TTC549 (cell line): ENCODE measurements around the gene CDK15.
"Not testable (repeated sequence)": the region's sequence is repeated elsewhere in the genome, so short reads cannot be mapped to it uniquely, and the experiment has no call there.

Experiments
- FAIRE-seq: peaks from 2 replicates; lab custom pipeline; 2012; peaks lifted over from hg19 to GRCh38; lab: Jason Lieb, UNC

CDK15 gene

GRCh38 chr2:201831469-201831868 lies 25.1 kb downstream of the CDK15 start:
- FAIRE-seq = no peak

- no peak for FAIRE-seq
Observed at GRCh38 chr2:201833781-201834180, 27.4 kb downstream of the CDK15 start.

- FAIRE-seq = no peak
Observed at GRCh38 chr2:201835066-201835465, 28.7 kb downstream of the CDK15 start.

DNA sequence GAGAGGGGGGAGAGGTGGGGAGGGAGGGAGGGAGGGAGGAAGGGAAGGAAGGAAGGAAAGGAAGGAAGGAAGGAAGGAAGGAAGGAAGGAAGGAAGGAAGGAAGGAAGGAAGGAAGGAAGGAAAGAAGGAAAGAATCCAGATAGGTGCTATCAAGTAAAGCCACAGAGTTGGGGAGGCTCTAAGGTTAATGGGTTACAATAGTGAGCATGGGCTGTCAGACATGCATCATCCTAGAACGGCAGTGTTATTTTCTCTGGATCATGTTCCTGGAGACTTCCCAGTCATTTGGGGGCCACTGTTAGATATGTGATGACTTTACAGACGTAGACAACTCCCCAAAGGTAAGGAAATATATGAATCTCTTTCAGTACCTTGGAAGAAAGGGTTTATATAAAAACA lies 31.1 kb downstream of the CDK15 start:
- FAIRE-seq = no peak

- FAIRE-seq = no peak
Observed at GRCh38 chr2:201837824-201838431, 31.6 kb downstream of the CDK15 start.

DNA sequence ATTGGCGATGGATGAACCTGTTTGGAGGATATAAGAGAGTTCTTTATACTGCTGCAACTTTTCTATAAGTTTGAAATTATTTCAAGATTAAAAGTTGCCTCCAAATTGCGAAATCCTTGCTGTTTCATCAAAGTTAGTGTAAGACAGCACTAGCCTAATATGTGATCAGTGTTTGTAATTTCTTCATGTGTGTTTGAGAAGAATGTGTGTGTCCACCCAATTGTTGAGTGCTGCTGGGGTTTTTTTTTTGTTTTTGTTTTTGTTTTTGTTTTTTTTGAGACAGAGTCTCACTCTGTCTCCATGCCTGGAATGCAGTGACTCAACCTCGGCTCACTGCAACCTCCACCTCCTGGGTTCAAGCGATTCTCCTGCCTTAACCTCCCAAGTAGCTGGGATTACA lies 33.4 kb downstream of the CDK15 start:
- no peak for FAIRE-seq

DNA sequence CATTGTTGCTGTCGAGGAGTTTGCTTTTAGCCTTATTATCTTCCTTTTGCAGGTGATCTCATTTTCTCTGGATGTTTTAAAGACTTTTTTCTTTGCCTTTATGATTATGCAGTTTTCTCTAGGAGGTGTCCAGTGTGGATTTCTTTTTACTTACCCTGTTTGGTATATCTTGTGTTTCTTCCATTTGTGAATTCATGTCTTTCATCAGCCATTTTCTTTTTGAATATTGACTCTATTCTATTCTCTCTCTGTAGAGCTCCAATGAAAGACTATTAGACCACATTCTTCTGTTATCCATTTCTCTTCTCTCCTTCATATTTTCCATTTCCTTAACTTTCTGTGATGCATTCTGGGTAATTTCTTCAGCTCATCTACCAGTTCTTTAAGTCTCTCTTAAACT lies 34.4 kb downstream of the CDK15 start:
- FAIRE-seq = no peak

GRCh38 chr2:201842131-201842860 lies 36.0 kb downstream of the CDK15 start:
- FAIRE-seq = no peak

DNA sequence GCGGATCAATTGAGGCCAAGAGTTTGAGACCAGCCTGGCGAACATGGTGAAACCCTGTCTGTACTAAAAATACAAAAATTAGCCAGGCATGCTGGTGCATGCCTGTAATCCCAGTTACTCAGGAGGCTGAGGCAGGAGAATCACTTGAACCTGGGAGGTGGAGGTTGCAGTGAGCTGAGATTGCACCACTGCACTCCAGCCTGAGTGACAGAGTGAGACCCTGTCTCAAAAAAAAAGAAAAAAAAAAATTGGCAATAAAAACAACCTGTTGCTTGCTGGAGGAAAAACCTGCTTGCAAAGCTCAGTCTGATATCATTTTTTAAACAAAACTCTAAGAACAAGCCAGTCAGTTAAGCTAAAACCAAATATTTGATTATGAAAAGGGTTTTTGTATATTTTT lies 38.6 kb downstream of the CDK15 start:
- FAIRE-seq = not testable (repeated sequence)

DNA sequence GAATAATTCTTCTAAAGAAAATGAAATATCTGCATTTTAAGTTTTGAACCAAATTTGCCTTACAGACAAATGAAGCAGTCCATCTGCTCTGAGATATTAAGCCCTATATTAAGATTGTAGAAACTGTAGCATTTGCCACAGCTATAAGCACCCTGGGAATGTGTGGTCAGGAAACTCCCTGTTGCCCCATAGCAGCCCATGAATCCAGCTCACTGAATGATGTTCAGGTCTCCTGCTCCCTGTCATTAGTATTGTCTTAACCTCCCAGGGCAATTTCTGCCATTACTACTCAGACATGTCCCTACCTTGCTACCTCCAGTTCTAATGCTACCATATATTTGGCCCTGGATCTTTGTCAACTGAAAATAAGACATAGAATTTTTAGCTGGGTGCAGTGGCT lies 41.1 kb downstream of the CDK15 start:
- FAIRE-seq = no peak

- FAIRE-seq = no peak
Observed at GRCh38 chr2:201852462-201852861, 46.1 kb downstream of the CDK15 start.

- FAIRE-seq = no peak
Observed at GRCh38 chr2:201852878-201853415, 46.6 kb downstream of the CDK15 start.

DNA sequence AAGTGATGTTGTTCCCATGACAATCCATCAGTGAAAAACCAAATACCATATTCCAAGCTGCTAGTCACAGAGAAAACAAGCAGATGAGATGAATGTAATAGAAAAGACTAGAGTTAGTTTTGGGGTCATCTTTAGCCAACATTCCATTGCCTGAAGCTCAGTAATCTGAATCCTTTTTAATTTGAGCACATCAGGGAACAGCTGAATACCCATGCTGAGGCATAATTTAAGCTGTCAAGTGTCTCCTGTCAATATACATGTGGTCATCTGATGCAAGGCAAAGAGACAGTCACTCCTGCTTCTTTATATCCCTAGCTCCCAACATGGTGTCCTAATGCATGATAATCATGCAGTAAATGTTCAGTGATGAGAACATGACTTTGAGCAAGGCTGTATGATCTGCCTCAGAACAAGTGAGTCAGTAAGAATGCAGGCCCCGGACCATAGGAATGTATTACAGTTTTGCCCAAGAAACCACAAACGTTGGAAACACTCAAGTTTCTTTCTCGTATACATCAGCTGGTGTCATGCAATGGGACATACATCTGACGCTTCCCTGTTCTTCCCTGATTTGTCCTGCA lies 48.0 kb downstream of the CDK15 start:
- no peak for FAIRE-seq

GRCh38 chr2:201854841-201855240 lies 48.5 kb downstream of the CDK15 start:
- FAIRE-seq = no peak

DNA sequence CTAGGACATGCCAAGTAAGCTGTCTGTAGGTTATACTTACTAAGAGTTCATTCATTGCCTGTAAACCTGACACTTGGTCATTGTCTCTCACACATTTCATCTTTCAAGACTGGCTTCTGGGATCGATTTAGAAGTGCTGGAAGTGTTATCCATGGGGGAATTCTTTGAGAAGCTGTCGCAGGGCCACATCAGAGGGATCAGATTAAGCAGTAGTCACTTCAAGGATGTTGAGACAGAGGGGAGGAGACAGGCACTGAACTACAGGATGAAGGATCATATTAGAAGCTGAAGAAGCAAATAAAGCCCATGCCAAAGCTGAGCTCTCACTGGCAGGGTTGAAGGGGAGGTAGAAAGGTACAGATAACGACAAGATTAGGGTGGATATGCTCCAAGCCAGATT lies 49.0 kb downstream of the CDK15 start:
- no peak for FAIRE-seq

- FAIRE-seq = no peak
Observed at GRCh38 chr2:201857326-201857725, 51.0 kb downstream of the CDK15 start.

DNA sequence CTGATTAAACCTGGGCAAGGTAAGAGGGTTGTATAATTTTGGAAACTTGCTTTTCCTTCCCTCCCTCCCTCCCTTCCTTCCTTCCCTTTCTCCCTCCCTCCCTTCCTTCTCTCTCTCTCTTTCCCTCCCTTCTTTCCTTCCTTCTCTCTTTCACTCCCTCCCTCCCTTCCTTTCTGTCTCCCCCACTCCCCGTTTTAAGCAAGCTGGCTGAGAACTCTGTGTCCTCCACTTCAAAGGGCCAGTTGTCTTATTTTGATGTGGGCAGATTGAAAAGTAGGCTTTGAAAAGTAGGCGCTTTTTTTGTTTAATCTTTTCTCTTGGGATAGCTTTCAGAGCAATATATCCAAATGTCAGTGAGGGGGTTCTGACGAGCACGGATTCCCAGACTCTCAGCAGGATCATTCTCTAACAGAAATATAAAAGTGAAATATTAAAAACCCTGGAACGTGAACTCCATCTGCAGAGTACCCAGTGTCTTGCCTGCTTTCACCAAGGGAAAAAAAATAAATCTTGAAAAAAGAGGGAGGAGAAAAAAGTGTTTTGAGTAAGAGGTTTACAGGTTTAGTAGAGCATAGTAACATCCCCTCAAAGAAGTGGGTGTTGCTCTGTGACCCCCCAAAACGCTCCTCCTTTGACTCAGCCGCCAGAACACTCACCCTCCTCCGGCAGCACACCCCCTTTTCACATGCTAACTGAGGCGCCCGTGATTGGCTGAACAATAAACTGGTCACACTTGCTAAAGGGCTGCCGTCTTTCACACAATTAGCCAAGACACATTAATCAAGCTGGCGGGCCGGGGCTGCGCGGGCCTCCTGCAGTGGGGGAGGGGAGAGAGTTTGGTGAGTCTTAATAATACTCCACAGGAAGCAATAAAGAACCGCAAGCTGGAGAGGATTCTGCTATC lies 52.2 kb downstream of the CDK15 start:
- no peak for FAIRE-seq

DNA sequence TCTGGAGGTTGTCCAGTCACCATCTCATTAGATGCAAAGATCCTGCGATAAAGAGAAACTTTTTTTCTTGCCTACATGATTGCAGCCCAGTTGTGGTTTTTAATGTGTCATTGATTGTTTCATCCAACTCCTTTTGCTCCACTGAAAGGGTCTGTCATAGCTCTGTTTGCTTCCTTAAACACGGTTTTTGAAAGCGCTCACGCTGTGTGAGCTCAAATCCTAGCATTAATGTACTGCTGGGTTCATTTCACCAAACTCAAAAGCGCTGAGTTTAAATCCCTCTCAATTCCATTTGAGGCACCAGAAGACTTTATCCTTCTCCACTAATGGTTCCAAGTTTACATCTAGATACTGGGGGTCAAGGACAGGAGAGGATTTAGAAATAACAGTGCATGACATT lies 53.6 kb downstream of the CDK15 start:
- no peak for FAIRE-seq

DNA sequence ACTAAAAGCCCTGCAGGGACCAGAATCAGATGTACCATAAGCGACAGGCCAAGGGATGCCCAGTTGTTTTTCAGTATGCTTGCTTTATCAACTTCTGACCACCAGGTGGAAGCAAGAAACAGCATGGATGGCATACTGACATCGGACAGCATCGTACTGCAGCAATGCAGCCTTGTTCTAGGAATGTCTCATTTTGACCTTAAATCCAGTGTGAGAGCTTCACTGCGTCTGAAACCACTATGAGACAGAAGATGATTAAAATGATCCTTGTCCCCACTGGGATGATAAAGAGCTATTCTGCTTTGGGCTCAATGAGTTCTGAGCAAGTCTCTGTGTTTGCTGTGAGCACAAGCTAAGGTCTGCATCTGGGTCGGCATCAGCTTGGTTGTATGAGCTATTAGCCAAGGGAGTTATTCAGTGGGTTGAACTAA lies 54.3 kb downstream of the CDK15 start:
- peak; percentile 84 for FAIRE-seq

DNA sequence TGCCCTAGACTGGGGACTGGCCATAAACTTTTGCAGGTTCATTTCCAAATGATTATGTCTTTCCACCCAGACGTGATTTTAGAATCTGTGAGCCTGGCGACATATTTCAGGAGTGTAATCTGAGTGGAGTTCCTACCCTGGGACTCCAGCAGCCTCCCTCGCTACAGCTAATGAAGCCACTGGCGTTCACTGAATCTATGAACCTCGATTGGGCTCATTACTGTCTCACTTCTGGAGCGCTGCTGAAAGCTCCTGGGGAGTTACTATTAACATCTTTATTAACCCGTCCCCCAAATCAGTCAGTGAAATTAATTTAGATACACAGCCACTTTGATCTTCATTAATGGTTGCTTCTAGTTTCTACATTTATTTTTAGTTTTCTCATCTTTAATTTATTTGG lies 56.5 kb downstream of the CDK15 start:
- no peak for FAIRE-seq

DNA sequence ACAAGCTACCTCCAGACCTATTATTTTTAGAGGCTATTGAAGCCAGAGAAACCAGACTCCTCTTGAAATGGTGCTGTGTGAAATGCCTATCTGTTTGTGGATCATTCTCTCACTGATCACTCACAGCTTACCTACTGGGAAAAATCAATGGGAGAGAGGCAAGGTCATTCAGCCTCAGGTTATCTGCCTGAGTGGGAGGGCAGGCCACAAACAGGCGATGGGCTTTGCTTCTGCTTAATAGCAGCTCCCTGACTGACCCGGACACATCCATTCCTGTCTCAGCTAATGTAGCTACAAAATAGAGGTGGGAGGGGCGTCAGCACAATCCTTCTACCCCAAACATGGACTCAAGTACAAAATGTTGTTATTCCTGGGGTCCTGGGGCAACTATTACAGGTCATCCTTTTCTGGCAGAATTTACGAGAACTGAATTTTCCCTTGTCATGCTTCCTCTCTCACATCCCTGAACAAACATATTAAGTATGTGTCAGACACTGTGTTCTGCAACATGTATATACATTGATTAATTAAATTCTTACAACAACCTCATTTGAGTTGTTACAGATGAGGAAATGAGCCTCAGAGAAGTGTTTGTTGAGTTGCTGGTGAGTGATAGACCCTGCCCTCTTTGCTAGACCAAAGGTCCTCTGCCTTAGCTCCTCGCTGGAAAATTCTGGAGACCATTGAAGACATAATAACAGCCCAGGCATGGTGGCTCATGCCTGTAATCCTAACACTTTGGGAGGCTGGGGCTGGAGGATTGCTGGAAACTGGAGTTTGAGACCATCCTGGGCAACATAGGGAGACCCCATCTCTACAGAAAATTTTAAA lies 60.5 kb downstream of the CDK15 start:
- no peak for FAIRE-seq

GRCh38 chr2:201871471-201871870 lies 65.1 kb downstream of the CDK15 start:
- no peak for FAIRE-seq
